HL-60 (cell line): Measurements from ENCODE around the gene LAG3.

Experiments
- POLR2AphosphoS5 ChIP-seq: IDR thresholded peaks from 2 replicates; pipeline ENCODE4 v1.6.1; 2012; ENCODE audit warnings: low read depth
- SPI1 ChIP-seq: IDR thresholded peaks from 2 replicates; pipeline ENCODE4 v1.6.1; 2012; ENCODE audit warnings: low read depth, mild to moderate bottlenecking, borderline replicate concordance
- TF ChIP-seq, protein P1 (sequence below): IDR thresholded peaks from one replicate; pipeline ENCODE4 v1.5.1; 2011; ENCODE audit warnings: low read length, control low read depth, inconsistent platforms; ENCODE audit not compliant: insufficient read depth

DNA sequence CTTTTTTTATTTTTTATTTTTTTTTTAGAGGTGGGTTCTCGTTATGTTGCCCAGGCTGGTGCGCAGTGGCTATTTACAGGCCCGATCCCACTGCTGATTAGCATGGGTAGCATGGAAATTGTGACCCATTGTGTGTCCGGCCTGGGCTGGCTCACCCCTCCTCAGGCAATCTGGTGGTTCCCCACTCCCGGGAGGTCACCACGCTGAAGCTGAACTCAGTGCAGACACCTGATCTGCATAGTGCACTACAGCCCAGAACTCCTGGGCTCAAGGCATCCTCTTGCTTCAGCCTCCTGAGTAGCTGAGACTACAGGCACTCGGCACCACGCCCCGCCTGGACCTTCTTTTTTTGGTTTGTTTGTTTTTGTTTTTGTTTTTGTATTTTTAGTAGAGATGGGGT lies 11.5 kb downstream of the LAG3 start:
- TF ChIP-seq, protein P1, sequence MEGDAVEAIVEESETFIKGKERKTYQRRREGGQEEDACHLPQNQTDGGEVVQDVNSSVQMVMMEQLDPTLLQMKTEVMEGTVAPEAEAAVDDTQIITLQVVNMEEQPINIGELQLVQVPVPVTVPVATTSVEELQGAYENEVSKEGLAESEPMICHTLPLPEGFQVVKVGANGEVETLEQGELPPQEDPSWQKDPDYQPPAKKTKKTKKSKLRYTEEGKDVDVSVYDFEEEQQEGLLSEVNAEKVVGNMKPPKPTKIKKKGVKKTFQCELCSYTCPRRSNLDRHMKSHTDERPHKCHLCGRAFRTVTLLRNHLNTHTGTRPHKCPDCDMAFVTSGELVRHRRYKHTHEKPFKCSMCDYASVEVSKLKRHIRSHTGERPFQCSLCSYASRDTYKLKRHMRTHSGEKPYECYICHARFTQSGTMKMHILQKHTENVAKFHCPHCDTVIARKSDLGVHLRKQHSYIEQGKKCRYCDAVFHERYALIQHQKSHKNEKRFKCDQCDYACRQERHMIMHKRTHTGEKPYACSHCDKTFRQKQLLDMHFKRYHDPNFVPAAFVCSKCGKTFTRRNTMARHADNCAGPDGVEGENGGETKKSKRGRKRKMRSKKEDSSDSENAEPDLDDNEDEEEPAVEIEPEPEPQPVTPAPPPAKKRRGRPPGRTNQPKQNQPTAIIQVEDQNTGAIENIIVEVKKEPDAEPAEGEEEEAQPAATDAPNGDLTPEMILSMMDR, result no peak
- TF ChIP-seq POLR2AphosphoS5 (no peak), SPI1 (no peak)
